Measurements from ENCODE around the gene C10orf53.

Gene C10orf53

DNA sequence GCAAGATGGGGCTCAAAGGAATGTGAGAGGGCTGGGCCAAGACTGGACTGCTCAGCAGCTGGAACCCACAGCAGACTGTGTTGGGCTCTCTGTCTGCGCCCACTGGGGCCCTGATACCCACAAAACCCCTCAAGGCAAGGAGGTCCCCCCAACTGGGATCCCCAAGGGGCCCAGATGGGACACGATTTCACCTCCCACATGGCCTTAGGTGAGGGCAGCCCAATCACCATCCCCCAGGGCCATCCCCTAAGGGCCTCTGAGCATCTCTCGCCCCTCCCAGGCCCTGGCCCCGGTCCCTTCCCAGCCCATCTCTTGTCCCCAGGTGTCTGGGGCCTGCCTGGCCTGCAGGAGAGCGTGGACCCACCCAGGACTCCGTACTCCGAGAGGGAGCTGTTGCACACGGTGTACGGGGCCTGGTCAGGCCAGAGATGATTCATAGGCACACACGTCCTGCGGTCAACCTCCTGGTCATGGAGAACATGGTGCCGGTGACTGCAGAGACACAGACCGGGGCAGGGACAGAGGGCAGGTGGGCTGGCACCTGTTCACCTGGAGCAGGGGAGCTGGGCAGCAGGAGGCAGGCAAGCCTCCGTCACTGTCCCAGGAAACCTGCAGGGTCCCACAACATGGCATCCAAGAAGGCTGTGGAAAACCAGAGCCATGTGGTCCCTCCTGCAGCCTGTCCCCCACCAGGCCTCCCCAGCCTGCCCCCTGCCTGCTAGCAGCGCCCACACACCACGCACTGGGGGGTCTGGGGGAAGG is 61.1 kb downstream of the C10orf53 start:
- CTCF ChIA-PET, result no interaction called here
- no peak for DNase-seq (ENCODE audit: extremely low spot score)
- POLR2A ChIA-PET, result no interaction called here
- TF ChIP-seq, protein P1, sequence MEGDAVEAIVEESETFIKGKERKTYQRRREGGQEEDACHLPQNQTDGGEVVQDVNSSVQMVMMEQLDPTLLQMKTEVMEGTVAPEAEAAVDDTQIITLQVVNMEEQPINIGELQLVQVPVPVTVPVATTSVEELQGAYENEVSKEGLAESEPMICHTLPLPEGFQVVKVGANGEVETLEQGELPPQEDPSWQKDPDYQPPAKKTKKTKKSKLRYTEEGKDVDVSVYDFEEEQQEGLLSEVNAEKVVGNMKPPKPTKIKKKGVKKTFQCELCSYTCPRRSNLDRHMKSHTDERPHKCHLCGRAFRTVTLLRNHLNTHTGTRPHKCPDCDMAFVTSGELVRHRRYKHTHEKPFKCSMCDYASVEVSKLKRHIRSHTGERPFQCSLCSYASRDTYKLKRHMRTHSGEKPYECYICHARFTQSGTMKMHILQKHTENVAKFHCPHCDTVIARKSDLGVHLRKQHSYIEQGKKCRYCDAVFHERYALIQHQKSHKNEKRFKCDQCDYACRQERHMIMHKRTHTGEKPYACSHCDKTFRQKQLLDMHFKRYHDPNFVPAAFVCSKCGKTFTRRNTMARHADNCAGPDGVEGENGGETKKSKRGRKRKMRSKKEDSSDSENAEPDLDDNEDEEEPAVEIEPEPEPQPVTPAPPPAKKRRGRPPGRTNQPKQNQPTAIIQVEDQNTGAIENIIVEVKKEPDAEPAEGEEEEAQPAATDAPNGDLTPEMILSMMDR (IDR thresholded peaks at IDR 0.05; ENCODE audit: control extremely low read depth, extremely low read depth, low read depth, missing control alignments), result no peak

DNA sequence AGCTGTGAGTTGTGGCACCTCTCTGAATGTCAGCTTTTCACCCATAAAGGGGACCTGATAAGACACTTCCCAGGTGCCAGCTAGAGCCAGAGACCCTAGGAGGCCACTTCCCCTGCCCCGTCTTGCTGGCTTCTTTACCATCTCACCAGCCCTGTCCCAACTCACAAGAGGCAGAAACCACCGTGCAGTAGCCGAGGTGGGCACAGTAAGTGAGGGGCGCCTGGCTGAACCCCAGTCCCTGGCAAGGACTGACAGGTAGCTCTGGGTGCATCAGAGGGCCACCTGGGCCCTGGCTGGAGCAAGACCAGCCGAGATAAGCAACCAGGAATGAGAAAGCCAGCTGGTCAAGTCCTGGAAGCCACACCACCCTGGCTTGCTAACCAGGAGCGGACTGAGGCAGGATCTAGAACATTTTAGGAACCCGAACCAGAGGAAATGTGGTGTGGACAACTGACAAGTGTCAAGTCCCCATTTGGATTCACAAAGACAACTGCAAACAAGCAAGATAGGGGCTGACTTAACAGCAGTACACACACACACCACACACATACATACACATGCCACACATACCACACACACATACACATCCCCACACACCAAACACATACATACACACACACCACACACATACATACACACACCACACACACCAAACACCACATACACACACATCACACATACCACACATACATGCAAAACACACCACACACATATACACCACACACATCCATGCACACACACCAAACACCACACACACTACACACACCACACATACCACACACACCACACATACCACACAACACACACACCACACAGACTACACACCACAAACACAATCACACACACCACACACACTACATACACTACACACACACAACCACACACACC is 61.9 kb downstream of the C10orf53 start:
- ChIA-PET POLR2A (no interaction called here), CTCF (no interaction called here)
- TF ChIP-seq, protein P1 (IDR thresholded peaks at IDR 0.05; ENCODE audit: control extremely low read depth, extremely low read depth, low read depth, missing control alignments), result no peak
- no peak for DNase-seq (ENCODE audit: extremely low spot score)

DNA sequence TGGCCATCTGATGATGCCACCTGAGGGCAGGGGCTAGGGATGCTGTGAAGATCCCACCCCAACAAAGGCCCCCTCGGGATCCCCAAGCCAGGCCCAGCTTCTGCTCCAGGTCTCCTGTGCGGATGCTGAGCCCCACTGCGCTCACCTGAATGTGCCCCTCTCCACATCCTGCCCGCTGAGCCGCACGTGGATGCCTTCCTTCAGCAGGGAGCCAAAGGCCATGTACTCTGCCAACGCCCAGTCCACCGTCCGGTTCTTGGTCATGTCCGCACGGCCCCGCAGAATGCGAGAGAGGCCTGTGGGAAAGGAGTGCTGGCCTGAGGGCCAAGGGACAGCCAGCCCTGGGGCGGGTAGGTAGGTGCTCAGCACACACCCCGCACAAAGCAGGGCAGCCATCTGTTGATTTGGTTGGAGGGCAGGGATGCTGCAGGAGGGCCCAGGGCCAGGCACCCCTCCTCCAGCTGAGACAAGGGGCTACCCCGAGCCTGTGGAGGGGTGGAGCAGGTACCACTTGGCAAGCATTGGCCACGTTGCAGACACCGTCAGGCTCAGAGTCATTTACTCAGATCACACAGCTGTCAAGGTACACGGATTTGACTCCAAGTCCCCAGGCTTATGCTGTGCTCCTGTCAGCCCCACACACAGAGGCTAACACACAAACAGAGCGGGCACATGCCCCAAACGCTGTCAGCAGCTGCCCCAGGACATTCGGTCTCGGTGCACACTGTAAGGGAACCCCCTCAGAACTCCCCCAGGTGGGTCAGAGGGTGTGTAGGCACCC is 63.4 kb downstream of the C10orf53 start:
- ChIA-PET CTCF (no interaction called here), POLR2A (no interaction called here)
- TF ChIP-seq, protein P1 (IDR thresholded peaks at IDR 0.05; ENCODE audit: control extremely low read depth, extremely low read depth, low read depth, missing control alignments), result no peak
- peak; percentile 16 for DNase-seq (ENCODE audit: extremely low spot score)

DNA sequence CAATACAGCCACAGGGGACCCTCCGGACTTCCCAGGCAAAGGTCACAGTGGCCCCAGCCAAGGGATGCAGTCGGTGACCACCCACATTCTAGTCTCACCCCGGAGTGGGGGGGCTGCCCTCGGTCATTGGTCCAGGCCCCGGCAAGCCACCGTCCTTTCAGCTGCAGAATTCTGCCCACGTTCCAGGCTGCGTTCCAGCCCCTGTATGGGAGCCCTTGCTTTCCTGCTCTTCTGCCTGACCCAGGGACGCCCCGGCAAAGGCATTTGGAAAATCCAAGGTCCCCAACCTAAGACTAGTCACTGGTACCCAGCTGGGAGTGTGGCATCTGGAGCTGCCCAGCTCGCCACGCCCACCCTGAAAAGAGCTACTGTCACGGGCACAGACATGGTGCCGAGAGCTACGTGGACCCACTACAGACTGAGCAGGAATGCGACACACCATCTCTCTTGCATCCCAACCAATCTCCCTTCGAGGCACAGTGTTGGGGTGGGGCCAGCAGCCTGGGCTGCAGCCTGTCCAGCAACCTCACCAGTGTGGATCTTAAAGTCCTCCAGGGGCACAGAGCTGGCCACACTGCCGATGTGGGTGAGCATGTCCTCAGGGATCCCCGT is 64.1 kb downstream of the C10orf53 start:
- TF ChIP-seq, protein P1 (IDR thresholded peaks at IDR 0.05; ENCODE audit: control extremely low read depth, extremely low read depth, low read depth, missing control alignments), result no peak
- ChIA-PET CTCF (no interaction called here), POLR2A (no interaction called here)
- peak; percentile 13 for DNase-seq (ENCODE audit: extremely low spot score)

DNA sequence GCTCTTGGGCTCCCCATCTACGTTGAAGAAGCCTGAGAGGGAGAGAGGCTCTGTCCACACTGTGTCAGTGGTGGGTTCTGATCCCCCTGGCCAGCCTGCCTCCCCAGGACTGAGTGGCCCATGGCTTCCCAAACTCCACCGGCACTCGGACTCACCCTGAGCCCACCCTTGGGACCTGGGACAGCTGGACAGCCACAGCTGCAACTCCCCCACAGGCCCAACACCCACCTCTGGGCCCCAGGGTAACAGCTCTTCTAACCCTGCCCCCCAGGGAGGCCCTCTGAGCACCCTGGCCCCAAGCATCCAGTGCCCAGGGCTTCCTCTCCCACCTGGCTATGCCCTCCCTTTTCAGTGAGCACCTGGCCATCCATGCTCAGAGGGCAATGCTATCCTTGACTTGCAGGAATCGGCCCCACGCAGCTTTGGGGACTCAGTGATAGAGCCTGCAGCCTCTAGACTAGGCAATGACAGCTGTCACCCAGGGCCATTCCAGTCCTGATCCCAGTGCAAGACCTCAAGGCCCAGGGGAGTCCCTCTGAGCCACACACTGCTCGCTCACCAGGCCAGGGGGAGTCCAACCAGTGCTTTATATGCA is 64.7 kb downstream of the C10orf53 start:
- ChIA-PET POLR2A (no interaction called here), CTCF (no interaction called here)
- TF ChIP-seq, protein P1 (IDR thresholded peaks at IDR 0.05; ENCODE audit: control extremely low read depth, extremely low read depth, low read depth, missing control alignments), result no peak
- DNase-seq (ENCODE audit: extremely low spot score), result peak; percentile 13

Measured in GM10248 (cell line).